ENCODE data around the gene PDE7B.

Gene PDE7B

DNA sequence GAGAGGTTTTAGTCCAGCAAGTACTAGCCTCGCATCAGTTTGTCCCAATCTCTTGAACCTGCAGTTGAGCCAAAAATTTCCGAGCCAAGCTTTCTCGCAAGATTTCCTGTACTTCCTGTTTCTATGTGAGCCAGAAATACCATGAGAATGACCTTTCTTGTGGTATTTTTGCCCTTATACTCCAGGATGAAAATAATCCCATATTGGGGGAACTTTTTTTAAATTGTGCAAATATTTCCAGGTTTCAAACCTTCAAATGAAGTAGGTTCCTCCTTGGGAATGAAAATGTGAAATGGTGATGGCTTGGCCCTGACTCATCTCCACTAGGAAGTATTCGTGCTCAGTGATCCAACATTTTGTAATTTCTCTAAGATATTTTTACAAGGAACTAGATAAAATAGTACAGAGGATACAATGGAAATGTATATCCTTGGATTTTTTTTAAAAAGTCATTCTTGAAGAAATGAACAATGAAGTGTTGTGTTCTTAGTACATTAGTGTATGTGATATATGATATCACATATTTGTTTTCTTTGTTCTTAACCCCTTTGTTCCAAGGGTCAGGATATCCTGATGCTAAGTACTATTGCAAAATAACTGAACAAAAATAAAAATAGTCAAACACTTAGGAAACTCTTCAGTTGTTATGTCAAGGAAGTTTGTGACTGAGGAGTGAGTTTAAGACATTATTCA is 184.0 kb downstream of the PDE7B start:
- H3K4ac ChIP-seq (ENCODE audit: low read depth, low read length), result no peak overlapping the region
- no peak overlapping the region for H3K9ac ChIP-seq (ENCODE audit: low read length)
- H3K23ac ChIP-seq (ENCODE audit: low read length), result no peak overlapping the region
- H2BK5ac ChIP-seq (ENCODE audit: low read depth, low read length, poor library complexity), result no peak overlapping the region
- no peak overlapping the region for H2BK120ac ChIP-seq (ENCODE audit: insufficient read depth, low read length, poor library complexity)
- no peak overlapping the region for H2AK5ac ChIP-seq (ENCODE audit: low read length)
- H3K79me2 ChIP-seq (ENCODE audit: control insufficient read depth, insufficient read depth, low read length, poor library complexity), result no peaks in the 10 kb centered on the region
- no peaks in the 10 kb centered on the region for H3K9me3 ChIP-seq (ENCODE audit: insufficient read depth, low read depth, low read length)
- WGBS (ENCODE audit: extremely low coverage, insufficient coverage, insufficient read length), result no CpG with 5 or more reads among the region's 4 CpGs
- H3K27ac ChIP-seq (ENCODE audit: low read depth, low read length), result no peak overlapping the region
- DNase-seq, result peak in 1 of 2 donors; percentile 5
- no peak overlapping the region for H2BK12ac ChIP-seq (ENCODE audit: low read length)
- no peaks in the 10 kb centered on the region for H3K79me1 ChIP-seq (ENCODE audit: low read length)
- no peak overlapping the region for H4K91ac ChIP-seq (ENCODE audit: low read depth, low read length)
- no peak overlapping the region for H4K12ac ChIP-seq (ENCODE audit: low read depth, low read length)
- no peaks in the 10 kb centered on the region for H3K4me1 ChIP-seq (ENCODE audit: control insufficient read depth in 1 of 2, insufficient read depth in 2 of 2, low read length in 2 of 2)
- no peak overlapping the region for H3K14ac ChIP-seq (ENCODE audit: low read length)
- no peak overlapping the region for H3K4me3 ChIP-seq (ENCODE audit: low read depth, low read length)
- no peak overlapping the region for H2AFZ ChIP-seq (ENCODE audit: insufficient read depth, low read length, poor library complexity)
- H3K4me2 ChIP-seq (ENCODE audit: low read length), result no peak overlapping the region
- H4K8ac ChIP-seq (ENCODE audit: low read depth, low read length), result no peak overlapping the region
- no peak overlapping the region for H3K18ac ChIP-seq (ENCODE audit: low read length)
- no peaks in the 10 kb centered on the region for H3K36me3 ChIP-seq (ENCODE audit: control insufficient read depth in 1 of 2, insufficient read depth in 2 of 2, low read length in 2 of 2)
- no peaks in the 10 kb centered on the region for H3K27me3 ChIP-seq (ENCODE audit: insufficient read depth, low read length)

DNA sequence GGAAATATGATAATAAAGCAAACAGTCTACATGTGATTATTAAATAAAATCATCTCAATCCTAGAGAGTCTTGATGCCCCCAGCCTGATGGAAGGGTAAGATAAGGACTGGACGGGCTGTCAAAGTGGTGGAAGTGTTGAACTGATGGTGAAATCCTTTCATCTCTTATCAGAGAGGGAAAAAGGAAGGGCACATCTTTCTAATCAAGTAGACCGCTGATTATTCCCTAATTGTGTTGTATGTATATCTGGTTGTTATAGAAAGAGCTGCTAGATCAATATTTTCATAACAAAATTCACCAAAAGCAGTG is 184.5 kb downstream of the PDE7B start:
- Histone ChIP-seq H2BK120ac (ENCODE audit: insufficient read depth, low read length, poor library complexity) (no peak overlapping the region), H2AK5ac (ENCODE audit: low read length) (no peak overlapping the region), H3K9me3 (ENCODE audit: insufficient read depth, low read depth, low read length) (no peaks in the 10 kb centered on the region), H3K27me3 (ENCODE audit: insufficient read depth, low read length) (no peaks in the 10 kb centered on the region), H3K14ac (ENCODE audit: low read length) (no peak overlapping the region), H3K4me1 (ENCODE audit: control insufficient read depth in 1 of 2, insufficient read depth in 2 of 2, low read length in 2 of 2) (no peaks in the 10 kb centered on the region), H3K79me2 (ENCODE audit: control insufficient read depth, insufficient read depth, low read length, poor library complexity) (no peaks in the 10 kb centered on the region), H2BK12ac (ENCODE audit: low read length) (no peak overlapping the region), H4K91ac (ENCODE audit: low read depth, low read length) (no peak overlapping the region), H3K4me3 (ENCODE audit: low read depth, low read length) (no peak overlapping the region), H4K8ac (ENCODE audit: low read depth, low read length) (no peak overlapping the region), H2AFZ (ENCODE audit: insufficient read depth, low read length, poor library complexity) (no peak overlapping the region), H3K4ac (ENCODE audit: low read depth, low read length) (no peak overlapping the region), H2BK5ac (ENCODE audit: low read depth, low read length, poor library complexity) (no peak overlapping the region), H4K12ac (ENCODE audit: low read depth, low read length) (no peak overlapping the region), H3K23ac (ENCODE audit: low read length) (no peak overlapping the region), H3K18ac (ENCODE audit: low read length) (no peak overlapping the region), H3K36me3 (ENCODE audit: control insufficient read depth in 1 of 2, insufficient read depth in 2 of 2, low read length in 2 of 2) (no peaks in the 10 kb centered on the region), H3K4me2 (ENCODE audit: low read length) (no peak overlapping the region), H3K79me1 (ENCODE audit: low read length) (no peaks in the 10 kb centered on the region), H3K27ac (ENCODE audit: low read depth, low read length) (no peak overlapping the region), H3K9ac (ENCODE audit: low read length) (no peak overlapping the region)
- DNase-seq, result no peak
- no CpG with 5 or more reads among the region's 2 CpGs for WGBS (ENCODE audit: extremely low coverage, insufficient coverage, insufficient read length)

DNA sequence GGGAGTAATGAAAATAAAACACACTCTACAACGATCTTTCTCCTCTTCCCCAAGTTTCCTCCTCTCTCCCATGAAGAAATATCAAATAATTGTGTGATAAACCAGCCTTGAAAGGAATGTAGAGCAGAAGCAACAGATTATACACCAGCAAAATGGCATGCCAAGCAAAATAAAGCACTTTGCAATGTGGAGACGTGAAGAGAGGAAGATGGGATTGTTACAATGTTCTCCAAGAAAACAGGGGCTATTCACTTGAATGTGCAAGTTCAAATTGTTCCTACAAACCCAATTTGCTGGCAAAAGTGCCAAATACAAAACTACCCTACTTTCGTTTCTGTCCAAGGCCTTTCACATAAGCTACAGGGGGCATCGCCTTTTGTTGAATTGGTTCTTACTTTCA is 185.1 kb downstream of the PDE7B start:
- Histone ChIP-seq H3K27ac (ENCODE audit: low read depth, low read length) (no peak overlapping the region), H3K4me3 (ENCODE audit: low read depth, low read length) (no peak overlapping the region), H3K79me1 (ENCODE audit: low read length) (no peaks in the 10 kb centered on the region), H3K23ac (ENCODE audit: low read length) (no peak overlapping the region), H3K9me3 (ENCODE audit: insufficient read depth, low read depth, low read length) (no peaks in the 10 kb centered on the region), H3K18ac (ENCODE audit: low read length) (no peak overlapping the region), H3K9ac (ENCODE audit: low read length) (no peak overlapping the region), H3K27me3 (ENCODE audit: insufficient read depth, low read length) (no peaks in the 10 kb centered on the region), H2AFZ (ENCODE audit: insufficient read depth, low read length, poor library complexity) (no peak overlapping the region), H2BK12ac (ENCODE audit: low read length) (no peak overlapping the region), H4K12ac (ENCODE audit: low read depth, low read length) (no peak overlapping the region), H3K79me2 (ENCODE audit: control insufficient read depth, insufficient read depth, low read length, poor library complexity) (no peaks in the 10 kb centered on the region), H3K4me2 (ENCODE audit: low read length) (no peak overlapping the region), H3K36me3 (ENCODE audit: control insufficient read depth in 1 of 2, insufficient read depth in 2 of 2, low read length in 2 of 2) (no peaks in the 10 kb centered on the region), H4K91ac (ENCODE audit: low read depth, low read length) (no peak overlapping the region), H2BK120ac (ENCODE audit: insufficient read depth, low read length, poor library complexity) (no peak overlapping the region), H4K8ac (ENCODE audit: low read depth, low read length) (no peak overlapping the region), H2AK5ac (ENCODE audit: low read length) (no peak overlapping the region), H2BK5ac (ENCODE audit: low read depth, low read length, poor library complexity) (no peak overlapping the region), H3K4ac (ENCODE audit: low read depth, low read length) (no peak overlapping the region), H3K14ac (ENCODE audit: low read length) (no peak overlapping the region), H3K4me1 (ENCODE audit: control insufficient read depth in 1 of 2, insufficient read depth in 2 of 2, low read length in 2 of 2) (no peaks in the 10 kb centered on the region)
- no peak for DNase-seq
- no CpG with 5 or more reads among the region's 4 CpGs for WGBS (ENCODE audit: extremely low coverage, insufficient coverage, insufficient read length)

DNA sequence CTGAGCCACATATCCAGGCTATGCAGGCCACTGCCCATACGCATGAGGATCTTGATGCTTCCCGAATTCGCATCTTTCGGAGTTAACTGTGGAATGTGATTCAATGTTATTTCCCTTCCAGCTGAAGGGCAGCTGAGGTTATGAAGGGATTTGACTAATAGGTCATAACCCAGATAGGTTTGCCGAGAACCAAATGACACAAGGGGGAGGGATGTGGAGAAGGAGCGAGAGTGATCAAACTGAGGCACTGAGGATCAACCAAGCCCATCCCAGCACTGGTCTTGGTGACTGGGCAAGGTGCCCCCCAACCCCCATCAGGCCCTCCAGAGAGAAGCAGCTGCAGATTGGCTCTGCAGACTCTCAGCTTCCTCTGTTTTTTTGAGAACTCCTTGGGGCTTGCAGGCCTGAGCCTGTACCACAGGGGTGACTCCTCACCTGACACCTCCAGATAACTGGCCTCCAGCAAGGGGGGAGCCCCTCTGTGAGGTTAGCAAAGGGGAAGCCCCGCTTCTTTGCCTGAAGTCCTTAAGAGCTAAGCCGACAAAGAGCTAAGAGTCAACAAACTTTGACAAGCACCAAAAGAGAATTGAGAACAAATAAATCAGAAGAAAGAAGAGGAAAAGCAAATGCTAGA is 185.9 kb downstream of the PDE7B start:
- H3K27me3 ChIP-seq (ENCODE audit: insufficient read depth, low read length), result no peaks in the 10 kb centered on the region
- WGBS (ENCODE audit: extremely low coverage, insufficient coverage, insufficient read length), result no CpG with 5 or more reads among the region's 8 CpGs

More for the DNA sequence above, 185.9 kb downstream of the PDE7B start:
- H3K27ac ChIP-seq (ENCODE audit: low read depth, low read length), result no peak overlapping the region
- no peak overlapping the region for H4K8ac ChIP-seq (ENCODE audit: low read depth, low read length)
- H3K18ac ChIP-seq (ENCODE audit: low read length), result no peak overlapping the region
- no peak overlapping the region for H2AK5ac ChIP-seq (ENCODE audit: low read length)
- H3K4me1 ChIP-seq (ENCODE audit: control insufficient read depth in 1 of 2, insufficient read depth in 2 of 2, low read length in 2 of 2), result no peaks in the 10 kb centered on the region
- no peak overlapping the region for H3K4me2 ChIP-seq (ENCODE audit: low read length)
- no peak overlapping the region for H2BK5ac ChIP-seq (ENCODE audit: low read depth, low read length, poor library complexity)
- no peaks in the 10 kb centered on the region for H3K79me1 ChIP-seq (ENCODE audit: low read length)
- no peak overlapping the region for H3K9ac ChIP-seq (ENCODE audit: low read length)
- no peaks in the 10 kb centered on the region for H3K79me2 ChIP-seq (ENCODE audit: control insufficient read depth, insufficient read depth, low read length, poor library complexity)
- no peak overlapping the region for H3K4me3 ChIP-seq (ENCODE audit: low read depth, low read length)
- no peak for DNase-seq
- no peak overlapping the region for H2BK12ac ChIP-seq (ENCODE audit: low read length)
- no peak overlapping the region for H3K14ac ChIP-seq (ENCODE audit: low read length)
- H3K23ac ChIP-seq (ENCODE audit: low read length), result no peak overlapping the region
- no peak overlapping the region for H4K91ac ChIP-seq (ENCODE audit: low read depth, low read length)
- H3K36me3 ChIP-seq (ENCODE audit: control insufficient read depth in 1 of 2, insufficient read depth in 2 of 2, low read length in 2 of 2), result no peaks in the 10 kb centered on the region
- no peak overlapping the region for H2BK120ac ChIP-seq (ENCODE audit: insufficient read depth, low read length, poor library complexity)
- no peak overlapping the region for H3K4ac ChIP-seq (ENCODE audit: low read depth, low read length)
- no peak overlapping the region for H4K12ac ChIP-seq (ENCODE audit: low read depth, low read length)
- H2AFZ ChIP-seq (ENCODE audit: insufficient read depth, low read length, poor library complexity), result no peak overlapping the region
- no peaks in the 10 kb centered on the region for H3K9me3 ChIP-seq (ENCODE audit: insufficient read depth, low read depth, low read length)
